GM12801 (cell line): Measurements from ENCODE around the gene PPP2R5C.

ENCODE experiments used
- CTCF ChIP-seq: IDR thresholded peaks from one replicate; pipeline ENCODE4 v1.5.1; 2011; ENCODE audit warnings: control low read depth; ENCODE audit not compliant: insufficient read length; ENCODE audit errors: extremely low read depth

The PPP2R5C gene

DNA sequence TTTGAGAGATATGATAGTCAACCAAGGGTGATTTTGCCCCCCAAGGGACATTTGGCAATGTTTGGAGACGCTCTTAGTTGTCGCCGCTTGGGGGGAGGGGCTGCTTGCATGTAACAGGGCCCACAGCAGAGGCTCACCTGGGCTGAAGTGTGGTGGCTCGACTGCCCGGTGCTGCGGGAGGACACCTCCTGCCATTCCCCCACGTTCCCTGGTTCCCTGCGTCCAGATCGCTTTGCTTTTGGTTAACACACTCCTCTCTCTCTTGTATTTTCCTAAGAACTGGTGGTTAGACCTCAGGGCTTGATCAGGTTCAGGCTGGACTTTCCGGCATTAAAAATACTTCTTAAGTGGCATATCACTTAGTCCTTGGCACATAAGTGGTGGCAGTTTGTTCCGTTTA is 18.9 kb downstream of the PPP2R5C start:
- TF ChIP-seq CTCF: no peak

DNA sequence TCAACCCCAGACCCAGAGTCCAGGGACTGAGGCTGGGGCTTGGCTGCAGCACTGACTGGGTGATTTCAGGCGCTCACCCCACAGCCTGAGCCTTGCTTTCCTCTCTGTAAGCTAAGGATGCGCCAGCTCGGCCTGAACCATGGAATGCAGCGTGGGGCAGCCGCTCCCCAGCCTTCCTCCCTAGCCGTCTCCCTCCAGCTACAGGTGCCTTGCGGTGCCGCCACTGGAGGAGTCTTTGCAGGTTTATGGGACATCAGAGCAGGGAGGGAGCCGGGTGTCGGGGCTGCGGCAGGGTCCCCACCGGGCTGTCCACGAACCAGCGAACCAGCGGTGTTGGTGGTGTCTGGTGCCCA is 19.4 kb downstream of the PPP2R5C start:
- no peak for TF ChIP-seq CTCF

DNA sequence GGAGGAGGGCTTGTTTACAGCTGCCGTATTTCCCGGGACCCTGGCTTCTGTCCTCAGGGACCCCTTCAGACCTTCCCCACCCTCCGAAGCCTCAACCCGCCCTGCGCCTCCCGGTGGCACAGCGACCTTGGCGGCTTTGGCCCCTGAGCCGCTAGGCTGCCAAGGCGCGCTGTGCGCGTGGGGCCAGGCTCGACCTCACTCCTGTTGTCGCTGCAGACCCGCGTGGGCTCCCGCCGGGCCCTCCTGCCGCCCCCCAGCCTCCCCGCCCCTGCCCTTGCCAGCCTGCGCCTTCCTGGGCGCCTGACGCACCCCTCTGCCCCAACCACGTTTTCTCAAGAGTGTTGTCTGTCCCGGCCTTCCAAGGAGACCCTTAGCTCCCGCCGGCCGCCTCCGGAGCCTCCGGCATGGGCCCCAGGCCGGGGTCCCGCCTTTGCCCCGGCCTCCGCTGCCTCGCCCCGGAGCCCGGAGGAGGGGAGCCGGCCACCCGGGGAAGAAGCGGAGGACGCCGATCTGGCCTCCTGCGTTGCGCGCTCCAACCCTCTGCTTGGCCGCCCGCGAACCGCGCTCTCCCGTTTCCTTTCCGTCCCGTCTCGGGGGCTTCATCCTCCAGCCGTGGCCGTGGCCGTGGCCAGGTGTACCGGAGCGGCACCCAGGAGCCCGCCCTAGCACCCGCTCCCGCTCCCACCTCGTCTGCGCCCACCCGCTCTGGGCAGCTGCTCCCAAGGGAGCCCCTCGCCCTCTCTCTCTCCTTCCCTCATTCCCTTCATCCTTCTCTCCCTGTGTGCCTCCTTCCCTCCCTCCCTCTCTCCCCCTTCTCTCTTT is 19.9 kb downstream of the PPP2R5C start:
- TF ChIP-seq CTCF: no peak

DNA sequence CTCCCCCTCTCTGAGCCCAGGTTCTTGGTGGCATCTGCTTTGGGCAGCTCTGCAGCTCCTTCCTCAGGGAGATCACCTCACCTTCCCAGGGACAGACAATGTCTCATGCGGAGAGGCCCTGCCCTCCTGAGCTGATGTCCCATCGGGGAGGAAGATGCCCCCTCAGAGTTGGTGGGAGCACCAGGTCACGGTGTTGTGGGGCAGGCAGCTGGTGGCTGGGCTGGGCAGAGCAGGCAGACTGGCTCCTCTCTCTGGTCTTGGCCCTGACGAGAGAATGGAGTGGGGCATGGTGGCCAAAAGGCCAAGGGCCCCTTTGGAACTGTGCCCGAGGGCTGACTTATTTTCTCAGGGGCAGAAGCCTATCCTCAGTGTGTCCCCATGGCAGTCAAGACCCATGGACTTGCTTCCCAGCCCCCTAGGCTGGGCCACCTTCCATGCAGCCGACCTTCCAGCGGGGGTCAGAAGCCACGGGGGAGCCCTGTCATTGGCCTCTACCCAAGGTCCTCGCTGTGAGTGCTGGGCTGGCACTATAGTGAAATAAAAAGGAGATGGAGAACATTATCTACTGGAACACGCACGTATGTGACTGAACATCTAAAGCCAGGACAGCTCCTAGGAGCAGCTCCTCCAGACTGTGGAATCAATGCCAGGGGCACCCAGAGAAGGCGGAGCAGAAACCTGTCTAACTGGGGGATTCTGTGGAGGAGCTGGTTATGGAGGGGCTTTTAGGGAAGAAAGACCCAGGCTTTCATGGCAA is 21.9 kb downstream of the PPP2R5C start:
- TF ChIP-seq CTCF: no peak

- TF ChIP-seq CTCF: no peak
Measured at GRCh38 chr14:101784631-101785030, 23.1 kb downstream of the PPP2R5C start.

- TF ChIP-seq CTCF: no peak
Measured at GRCh38 chr14:101788016-101788635, 26.6 kb downstream of the PPP2R5C start.

GRCh38 chr14:101789222-101789621 is 27.7 kb downstream of the PPP2R5C start:
- no peak for TF ChIP-seq CTCF
